GM18505 (cell line): ENCODE data around the gene DYNC1I2.

Source experiments
- ATAC-seq: cut with Tn5 transposase; IDR thresholded peaks from one replicate; pipeline ENCODE4 v1.9.1; 2021; ENCODE audit not compliant: unreplicated experiment
- POLR2A ChIP-seq: IDR thresholded peaks from 4 replicates; pipeline ENCODE4 v1.6.1; 2011; ENCODE audit warnings: borderline replicate concordance; ENCODE audit not compliant: insufficient read depth, insufficient read length; ENCODE audit errors: extremely low read depth

DYNC1I2 gene

GRCh38 chr2:171703574-171704347 lies 16.5 kb downstream of the DYNC1I2 start:
- no peak for TF ChIP-seq POLR2A
- no peak for ATAC-seq

GRCh38 chr2:171706152-171706803 lies 19.0 kb downstream of the DYNC1I2 start:
- TF ChIP-seq POLR2A, result no peak
- ATAC-seq, result no peak

GRCh38 chr2:171707752-171708151 lies 20.5 kb downstream of the DYNC1I2 start:
- no peak for ATAC-seq
- TF ChIP-seq POLR2A, result no peak

GRCh38 chr2:171709011-171709685 lies 21.9 kb downstream of the DYNC1I2 start:
- ATAC-seq, result no peak
- TF ChIP-seq POLR2A, result no peak

- TF ChIP-seq POLR2A, result no peak
- ATAC-seq, result no peak
These were observed 24.1 kb downstream of the DYNC1I2 start for GRCh38 chr2:171711351-171711750.

GRCh38 chr2:171712051-171712450 lies 24.8 kb downstream of the DYNC1I2 start:
- no peak for ATAC-seq
- TF ChIP-seq POLR2A, result no peak

GRCh38 chr2:171718720-171719119 lies 31.5 kb downstream of the DYNC1I2 start:
- ATAC-seq, result no peak
- TF ChIP-seq POLR2A, result no peak

GRCh38 chr2:171719660-171720059 lies 32.4 kb downstream of the DYNC1I2 start:
- no peak for TF ChIP-seq POLR2A
- ATAC-seq, result no peak

GRCh38 chr2:171723716-171724683 lies 36.7 kb downstream of the DYNC1I2 start:
- ATAC-seq, result no peak
- no peak for TF ChIP-seq POLR2A

GRCh38 chr2:171726847-171727450 lies 39.7 kb downstream of the DYNC1I2 start:
- ATAC-seq, result no peak
- no peak for TF ChIP-seq POLR2A

- no peak for ATAC-seq
- TF ChIP-seq POLR2A, result no peak
These were observed 42.0 kb downstream of the DYNC1I2 start for GRCh38 chr2:171728989-171729951.
